ENCODE results near the gene MAP3K2.

Gene MAP3K2

DNA sequence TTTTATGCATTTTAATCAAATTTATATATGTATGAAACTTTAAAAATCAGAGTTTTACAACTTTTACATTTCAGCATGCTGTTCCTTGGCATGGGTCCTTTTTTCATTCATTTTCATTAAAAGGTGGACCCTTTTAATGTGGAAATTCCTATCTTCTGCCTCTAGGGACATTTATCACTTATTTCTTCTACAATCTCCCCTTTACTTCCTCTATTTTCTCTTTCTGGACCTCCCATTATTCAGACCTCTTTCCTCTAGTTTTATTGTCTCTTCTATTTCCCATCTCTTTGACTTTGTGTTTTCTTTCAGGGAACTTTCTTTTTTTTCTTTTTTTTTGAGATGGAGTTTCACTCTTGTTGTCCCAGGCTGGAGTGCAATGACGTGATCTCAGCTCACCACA, 36.1 kb upstream of the MAP3K2 start:
- TF ChIP-seq, protein P1, sequence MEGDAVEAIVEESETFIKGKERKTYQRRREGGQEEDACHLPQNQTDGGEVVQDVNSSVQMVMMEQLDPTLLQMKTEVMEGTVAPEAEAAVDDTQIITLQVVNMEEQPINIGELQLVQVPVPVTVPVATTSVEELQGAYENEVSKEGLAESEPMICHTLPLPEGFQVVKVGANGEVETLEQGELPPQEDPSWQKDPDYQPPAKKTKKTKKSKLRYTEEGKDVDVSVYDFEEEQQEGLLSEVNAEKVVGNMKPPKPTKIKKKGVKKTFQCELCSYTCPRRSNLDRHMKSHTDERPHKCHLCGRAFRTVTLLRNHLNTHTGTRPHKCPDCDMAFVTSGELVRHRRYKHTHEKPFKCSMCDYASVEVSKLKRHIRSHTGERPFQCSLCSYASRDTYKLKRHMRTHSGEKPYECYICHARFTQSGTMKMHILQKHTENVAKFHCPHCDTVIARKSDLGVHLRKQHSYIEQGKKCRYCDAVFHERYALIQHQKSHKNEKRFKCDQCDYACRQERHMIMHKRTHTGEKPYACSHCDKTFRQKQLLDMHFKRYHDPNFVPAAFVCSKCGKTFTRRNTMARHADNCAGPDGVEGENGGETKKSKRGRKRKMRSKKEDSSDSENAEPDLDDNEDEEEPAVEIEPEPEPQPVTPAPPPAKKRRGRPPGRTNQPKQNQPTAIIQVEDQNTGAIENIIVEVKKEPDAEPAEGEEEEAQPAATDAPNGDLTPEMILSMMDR (IDR thresholded peaks at IDR 0.05; ENCODE audit: extremely low read depth, missing control alignments): no peak
- no peak for DNase-seq (ENCODE audit: low spot score)

DNA sequence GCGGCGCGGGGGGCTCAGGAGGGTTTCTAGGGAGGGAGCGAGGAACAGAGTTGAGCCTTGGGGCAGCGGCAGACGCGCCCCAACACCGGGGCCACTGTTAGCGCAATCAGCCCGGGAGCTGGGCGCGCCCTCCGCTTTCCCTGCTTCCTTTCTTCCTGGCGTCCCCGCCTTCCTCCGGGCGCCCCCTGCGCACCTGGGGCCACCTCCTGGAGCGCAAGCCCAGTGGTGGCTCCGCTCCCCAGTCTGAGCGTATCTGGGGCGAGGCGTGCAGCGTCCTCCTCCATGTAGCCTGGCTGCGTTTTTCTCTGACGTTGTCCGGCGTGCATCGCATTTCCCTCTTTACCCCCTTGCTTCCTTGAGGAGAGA, 35.7 kb upstream of the MAP3K2 start:
- peak; percentile 40 for DNase-seq (ENCODE audit: low spot score)
- TF ChIP-seq, protein P1 (IDR thresholded peaks at IDR 0.05; ENCODE audit: extremely low read depth, missing control alignments): no peak

DNA sequence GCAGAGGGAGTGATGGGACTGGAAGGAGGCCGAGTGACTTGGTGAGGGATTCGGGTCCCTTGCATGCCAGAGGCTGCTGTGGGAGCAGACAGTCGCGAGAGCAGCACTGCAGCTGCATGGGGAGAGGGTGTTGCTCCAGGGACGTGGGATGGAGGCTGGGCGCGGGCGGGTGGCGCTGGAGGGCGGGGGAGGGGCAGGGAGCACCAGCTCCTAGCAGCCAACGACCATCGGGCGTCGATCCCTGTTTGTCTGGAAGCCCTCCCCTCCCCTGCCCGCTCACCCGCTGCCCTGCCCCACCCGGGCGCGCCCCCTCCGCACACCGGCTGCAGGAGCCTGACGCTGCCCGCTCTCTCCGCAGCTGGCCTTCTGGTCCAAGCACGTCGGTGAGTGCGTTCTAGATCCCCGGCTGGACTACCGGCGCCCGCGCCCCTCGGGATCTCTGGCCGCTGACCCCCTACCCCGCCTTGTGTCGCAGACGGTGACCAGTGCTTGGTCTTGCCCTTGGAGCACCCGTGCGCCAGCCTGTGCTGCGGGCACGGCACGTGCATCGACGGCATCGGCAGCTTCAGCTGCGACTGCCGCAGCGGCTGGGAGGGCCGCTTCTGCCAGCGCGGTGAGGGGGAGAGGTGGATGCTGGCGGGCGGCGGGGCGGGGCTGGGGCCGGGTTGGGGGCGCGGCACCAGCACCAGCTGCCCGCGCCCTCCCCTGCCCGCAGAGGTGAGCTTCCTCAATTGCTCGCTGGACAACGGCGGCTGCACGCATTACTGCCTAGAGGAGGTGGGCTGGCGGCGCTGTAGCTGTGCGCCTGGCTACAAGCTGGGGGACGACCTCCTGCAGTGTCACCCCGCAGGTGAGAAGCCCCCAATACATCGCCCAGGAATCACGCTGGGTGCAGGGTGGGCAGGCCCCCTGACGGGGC, 35.0 kb upstream of the MAP3K2 start:
- DNase-seq (ENCODE audit: low spot score): peak; percentile 50
- TF ChIP-seq, protein P1 (IDR thresholded peaks at IDR 0.05; ENCODE audit: extremely low read depth, missing control alignments): no peak

DNA sequence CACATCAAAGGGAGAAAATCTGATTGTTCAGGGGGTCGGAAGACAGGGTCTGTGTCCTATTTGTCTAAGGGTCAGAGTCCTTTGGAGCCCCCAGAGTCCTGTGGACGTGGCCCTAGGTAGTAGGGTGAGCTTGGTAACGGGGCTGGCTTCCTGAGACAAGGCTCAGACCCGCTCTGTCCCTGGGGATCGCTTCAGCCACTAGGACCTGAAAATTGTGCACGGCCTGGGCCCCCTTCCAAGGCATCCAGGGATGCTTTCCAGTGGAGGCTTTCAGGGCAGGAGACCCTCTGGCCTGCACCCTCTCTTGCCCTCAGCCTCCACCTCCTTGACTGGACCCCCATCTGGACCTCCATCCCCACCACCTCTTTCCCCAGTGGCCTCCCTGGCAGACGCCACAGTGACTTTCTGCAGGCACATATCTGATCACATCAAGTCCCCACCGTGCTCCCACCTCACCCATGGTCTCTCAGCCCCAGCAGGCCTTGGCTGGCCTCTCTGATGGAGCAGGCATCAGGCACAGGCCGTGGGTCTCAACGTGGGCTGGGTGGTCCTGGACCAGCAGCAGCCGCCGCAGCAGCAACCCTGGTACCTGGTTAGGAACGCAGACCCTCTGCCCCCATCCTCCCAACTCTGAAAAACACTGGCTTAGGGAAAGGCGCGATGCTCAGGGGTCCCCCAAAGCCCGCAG, 34.2 kb upstream of the MAP3K2 start:
- DNase-seq (ENCODE audit: low spot score): no peak
- TF ChIP-seq, protein P1 (IDR thresholded peaks at IDR 0.05; ENCODE audit: extremely low read depth, missing control alignments): no peak

DNA sequence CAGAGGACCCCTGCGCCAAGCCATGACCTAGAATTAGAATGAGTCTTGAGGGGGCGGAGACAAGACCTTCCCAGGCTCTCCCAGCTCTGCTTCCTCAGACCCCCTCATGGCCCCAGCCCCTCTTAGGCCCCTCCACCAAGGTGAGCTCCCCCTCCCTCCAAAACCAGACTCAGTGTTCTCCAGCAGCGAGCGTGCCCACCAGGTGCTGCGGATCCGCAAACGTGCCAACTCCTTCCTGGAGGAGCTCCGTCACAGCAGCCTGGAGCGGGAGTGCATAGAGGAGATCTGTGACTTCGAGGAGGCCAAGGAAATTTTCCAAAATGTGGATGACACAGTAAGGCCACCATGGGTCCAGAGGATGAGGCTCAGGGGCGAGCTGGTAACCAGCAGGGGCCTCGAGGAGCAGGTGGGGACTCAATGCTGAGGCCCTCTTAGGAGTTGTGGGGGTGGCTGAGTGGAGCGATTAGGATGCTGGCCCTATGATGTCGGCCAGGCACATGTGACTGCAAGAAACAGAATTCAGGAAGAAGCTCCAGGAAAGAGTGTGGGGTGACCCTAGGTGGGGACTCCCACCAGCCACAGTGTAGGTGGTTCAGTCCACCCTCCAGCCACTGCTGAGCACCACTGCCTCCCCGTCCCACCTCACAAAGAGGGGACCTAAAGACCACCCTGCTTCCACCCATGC, 33.5 kb upstream of the MAP3K2 start:
- TF ChIP-seq, protein P1 (IDR thresholded peaks at IDR 0.05; ENCODE audit: extremely low read depth, missing control alignments): no peak
- DNase-seq (ENCODE audit: low spot score): no peak

DNA sequence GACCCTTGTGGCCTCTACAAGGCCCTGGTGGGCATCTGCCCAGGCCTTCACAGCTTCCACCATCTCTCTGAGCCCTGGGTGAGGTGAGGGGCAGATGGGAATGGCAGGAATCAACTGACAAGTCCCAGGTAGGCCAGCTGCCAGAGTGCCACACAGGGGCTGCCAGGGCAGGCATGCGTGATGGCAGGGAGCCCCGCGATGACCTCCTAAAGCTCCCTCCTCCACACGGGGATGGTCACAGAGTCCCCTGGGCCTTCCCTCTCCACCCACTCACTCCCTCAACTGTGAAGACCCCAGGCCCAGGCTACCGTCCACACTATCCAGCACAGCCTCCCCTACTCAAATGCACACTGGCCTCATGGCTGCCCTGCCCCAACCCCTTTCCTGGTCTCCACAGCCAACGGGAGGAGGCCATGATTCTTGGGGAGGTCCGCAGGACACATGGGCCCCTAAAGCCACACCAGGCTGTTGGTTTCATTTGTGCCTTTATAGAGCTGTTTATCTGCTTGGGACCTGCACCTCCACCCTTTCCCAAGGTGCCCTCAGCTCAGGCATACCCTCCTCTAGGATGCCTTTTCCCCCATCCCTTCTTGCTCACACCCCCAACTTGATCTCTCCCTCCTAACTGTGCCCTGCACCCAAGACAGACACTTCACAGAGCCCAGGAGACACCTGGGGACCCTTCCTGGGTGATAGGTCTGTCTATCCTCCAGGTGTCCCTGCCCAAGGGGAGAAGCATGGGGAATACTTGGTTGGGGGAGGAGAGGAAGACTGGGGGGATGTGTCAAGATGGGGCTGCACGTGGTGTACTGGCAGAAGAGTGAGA, 32.5 kb upstream of the MAP3K2 start:
- DNase-seq (ENCODE audit: low spot score): peak; percentile 34
- TF ChIP-seq, protein P1 (IDR thresholded peaks at IDR 0.05; ENCODE audit: extremely low read depth, missing control alignments): no peak
